ENCODE results near the gene HDAC6.
"Not testable (repeated sequence)": the region's sequence is repeated elsewhere in the genome, so short reads cannot be mapped to it uniquely, and the experiment has no call there.

HDAC6 gene

GRCh38 chrX:48789366-48790220 lies 12.3 kb upstream of the HDAC6 start:
- DNase-seq (ENCODE audit: low read depth): no peak

DNA sequence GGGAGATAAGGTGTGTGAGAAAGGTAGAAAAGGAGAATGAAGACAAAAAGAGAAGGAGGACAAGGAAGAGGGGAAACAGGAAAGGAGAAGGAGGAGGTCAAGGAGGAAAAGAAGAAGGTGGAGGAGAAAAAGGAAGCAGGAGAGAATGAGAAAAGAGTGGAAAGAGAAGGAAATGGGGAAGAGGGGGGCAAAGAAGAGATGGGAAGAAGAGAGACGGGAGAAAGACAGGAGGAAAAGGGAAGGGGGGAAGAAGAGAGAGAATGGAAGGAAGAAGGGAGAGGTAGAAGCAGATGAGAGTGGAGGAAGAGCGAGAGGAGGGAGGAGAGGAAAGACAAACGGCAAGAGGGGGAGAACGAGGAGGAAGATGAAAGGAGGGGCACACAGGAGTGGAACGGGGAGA lies 11.4 kb upstream of the HDAC6 start:
- DNase-seq (ENCODE audit: low read depth): no peak

- DNase-seq (ENCODE audit: low read depth): no peak
These were observed 10.6 kb upstream of the HDAC6 start for GRCh38 chrX:48791063-48791820.

DNA sequence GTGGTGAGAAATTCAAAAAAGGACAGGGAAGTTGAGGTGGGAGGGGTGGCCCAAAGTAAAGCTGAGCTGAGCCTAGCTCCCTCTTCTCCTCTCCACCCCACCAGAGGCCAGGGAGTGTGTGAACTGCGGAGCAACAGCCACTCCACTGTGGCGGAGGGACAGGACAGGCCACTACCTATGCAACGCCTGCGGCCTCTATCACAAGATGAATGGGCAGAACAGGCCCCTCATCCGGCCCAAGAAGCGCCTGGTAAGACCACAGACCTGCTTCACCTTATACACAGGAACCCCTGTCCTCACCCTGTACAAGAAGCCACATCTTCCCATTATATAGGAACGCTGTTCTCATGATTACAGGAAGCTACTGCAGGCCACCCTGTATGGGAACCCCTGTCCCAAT lies 9.6 kb upstream of the HDAC6 start:
- no peak for DNase-seq (ENCODE audit: low read depth)

DNA sequence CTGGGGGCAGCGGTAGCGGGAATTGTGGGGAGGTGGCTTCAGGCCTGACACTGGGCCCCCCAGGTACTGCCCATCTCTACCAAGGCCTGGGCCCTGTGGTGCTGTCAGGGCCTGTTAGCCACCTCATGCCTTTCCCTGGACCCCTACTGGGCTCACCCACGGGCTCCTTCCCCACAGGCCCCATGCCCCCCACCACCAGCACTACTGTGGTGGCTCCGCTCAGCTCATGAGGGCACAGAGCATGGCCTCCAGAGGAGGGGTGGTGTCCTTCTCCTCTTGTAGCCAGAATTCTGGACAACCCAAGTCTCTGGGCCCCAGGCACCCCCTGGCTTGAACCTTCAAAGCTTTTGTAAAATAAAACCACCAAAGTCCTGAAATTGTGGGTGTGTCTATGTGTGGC lies 7.9 kb upstream of the HDAC6 start:
- DNase-seq (ENCODE audit: low read depth): no peak

DNA sequence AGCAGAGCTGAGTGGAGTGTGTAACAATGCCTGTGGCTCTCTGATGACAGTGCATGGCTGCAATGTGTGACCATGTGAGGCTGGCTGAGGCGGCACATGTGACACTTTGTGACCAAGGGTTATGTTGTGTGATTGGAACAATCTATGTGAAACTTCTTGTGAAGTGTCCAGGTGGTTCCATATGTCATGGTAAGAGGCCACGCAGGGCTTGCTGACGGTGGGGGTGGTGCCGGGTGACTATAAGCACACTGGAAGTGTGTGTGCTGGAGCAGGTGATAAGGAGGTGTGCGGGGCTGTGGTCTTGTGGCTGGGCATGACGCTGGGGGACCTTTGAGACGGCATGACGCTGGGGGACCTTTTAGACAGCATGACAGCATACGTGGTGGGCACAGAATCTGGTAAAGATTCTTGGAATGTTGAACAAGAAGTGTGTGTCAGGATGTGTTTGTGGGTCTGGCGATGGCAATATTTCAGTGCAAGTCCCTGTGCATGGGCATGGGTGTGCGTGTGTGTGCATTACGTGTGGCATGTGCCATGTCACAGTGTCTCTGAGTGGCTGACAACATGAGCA lies 7.4 kb upstream of the HDAC6 start:
- no peak for DNase-seq (ENCODE audit: low read depth)

DNA sequence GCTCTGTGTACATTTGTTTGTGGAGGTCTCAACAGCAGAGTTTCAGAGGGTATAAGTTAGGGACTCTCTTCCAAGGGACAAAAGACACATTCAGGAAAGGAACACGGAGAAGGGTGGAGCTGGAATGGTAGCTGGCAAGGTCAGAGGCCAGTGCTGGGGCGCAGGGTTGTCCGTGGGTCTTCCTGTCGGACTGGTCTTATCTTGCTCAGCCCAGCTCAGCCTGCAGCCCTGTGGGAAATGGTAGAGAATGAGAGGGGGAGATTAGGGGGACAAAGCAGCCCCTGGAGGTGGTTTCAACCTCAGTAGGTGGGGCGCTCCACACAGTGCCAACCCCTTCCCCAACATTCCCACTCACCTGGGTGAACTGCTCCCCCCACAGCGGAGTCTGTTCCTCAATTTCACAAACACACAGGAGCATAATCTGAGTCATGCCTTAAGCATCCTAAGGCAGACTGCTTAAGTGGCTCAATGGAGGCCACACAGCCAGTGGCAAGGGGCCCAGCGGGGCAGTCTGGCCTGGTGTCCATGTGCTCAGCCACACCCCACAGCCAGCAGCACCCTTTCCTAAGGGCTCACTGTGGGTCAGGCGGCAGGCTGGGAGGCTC lies 6.9 kb upstream of the HDAC6 start:
- peak; percentile 35 for DNase-seq (ENCODE audit: low read depth)

DNA sequence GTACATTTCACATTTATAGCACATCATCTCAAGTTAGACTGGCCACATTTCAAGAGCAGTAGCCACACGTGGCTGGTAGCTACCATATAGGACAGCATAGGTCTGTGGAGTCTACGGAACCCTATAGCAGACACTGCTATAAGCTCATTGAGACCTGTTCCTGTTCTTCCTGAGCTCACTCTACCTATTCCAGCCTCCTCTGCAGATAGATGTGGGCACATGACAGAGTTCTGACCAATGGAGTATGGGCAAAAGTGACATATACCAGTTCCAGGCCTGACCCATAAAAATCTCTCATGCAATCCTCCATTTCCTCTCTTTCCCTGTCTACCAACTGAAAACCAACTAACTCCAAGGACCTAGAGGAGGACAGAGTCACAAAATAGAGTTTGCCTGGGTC lies 3.5 kb upstream of the HDAC6 start:
- DNase-seq (ENCODE audit: low read depth): no peak

DNA sequence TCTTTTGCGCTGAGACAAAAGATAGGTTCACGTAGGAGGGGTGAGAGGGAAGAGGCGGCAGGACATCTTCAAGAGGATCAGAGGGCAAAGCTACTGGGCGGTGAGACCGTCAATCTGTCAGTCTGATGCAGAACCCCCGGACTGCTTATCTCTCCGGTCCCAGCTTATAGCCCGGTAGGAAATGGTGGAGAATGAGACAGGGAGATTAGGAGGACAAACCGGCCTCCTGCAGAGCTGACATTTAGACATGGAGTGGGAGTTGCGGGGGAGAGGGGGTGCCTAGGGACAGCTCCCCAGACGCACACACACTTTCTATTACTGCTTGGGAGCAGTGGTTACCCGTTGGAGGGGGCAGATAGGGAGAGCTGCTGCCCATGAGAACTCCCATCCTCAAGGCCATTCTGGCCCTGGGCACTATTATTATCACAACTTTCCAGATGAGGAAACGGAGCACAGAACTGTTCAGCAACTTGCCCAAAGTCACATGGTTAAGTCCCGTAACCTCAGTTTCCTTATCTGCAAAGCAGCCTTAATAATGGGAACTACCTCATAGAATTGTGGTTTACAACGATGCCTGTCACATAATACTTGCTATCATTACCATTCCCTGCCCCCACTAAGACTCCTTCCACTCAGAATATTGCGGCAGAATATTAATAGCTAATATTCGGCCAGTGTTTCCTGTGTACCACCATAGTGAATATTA lies 1.1 kb upstream of the HDAC6 start:
- no peak for DNase-seq (ENCODE audit: low read depth)

- peak; percentile 30 for DNase-seq (ENCODE audit: low read depth)
These were observed 430 bp downstream of the HDAC6 start for GRCh38 chrX:48802089-48802904.

DNA sequence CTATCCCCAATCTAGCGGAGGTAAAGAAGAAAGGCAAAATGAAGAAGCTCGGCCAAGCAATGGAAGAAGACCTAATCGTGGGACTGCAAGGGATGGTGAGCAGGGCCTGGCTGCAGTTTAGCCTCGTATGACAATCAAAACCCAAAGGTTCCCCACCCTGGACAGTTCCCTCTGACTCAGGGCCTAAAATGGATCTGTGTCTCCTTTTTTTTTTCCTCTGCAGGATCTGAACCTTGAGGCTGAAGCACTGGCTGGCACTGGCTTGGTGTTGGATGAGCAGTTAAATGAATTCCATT lies 986 bp downstream of the HDAC6 start:
- DNase-seq (ENCODE audit: low read depth): no peak

- no peak for DNase-seq (ENCODE audit: low read depth)
These were observed 4.2 kb downstream of the HDAC6 start for GRCh38 chrX:48806081-48806480.

GRCh38 chrX:48813644-48814043 lies 11.8 kb downstream of the HDAC6 start:
- DNase-seq (ENCODE audit: low read depth): no peak

- DNase-seq (ENCODE audit: low read depth): no peak
These were observed 12.9 kb downstream of the HDAC6 start for GRCh38 chrX:48814722-48815121.

- no peak for DNase-seq (ENCODE audit: low read depth)
These were observed 13.4 kb downstream of the HDAC6 start for GRCh38 chrX:48815266-48815665.

GRCh38 chrX:48816014-48816810 lies 14.3 kb downstream of the HDAC6 start:
- no peak for DNase-seq (ENCODE audit: low read depth)

- no peak for DNase-seq (ENCODE audit: low read depth)
These were observed 16.2 kb downstream of the HDAC6 start for GRCh38 chrX:48818098-48818497.

- DNase-seq (ENCODE audit: low read depth): no peak
These were observed 17.0 kb downstream of the HDAC6 start for GRCh38 chrX:48818866-48819265.

- not testable (repeated sequence) for DNase-seq (ENCODE audit: low read depth)
These were observed 17.5 kb downstream of the HDAC6 start for GRCh38 chrX:48819394-48819793.

GRCh38 chrX:48823053-48823452 lies 21.2 kb downstream of the HDAC6 start:
- DNase-seq (ENCODE audit: low read depth): no peak

- no peak for DNase-seq (ENCODE audit: low read depth)
These were observed 22.2 kb downstream of the HDAC6 start for GRCh38 chrX:48824066-48824465.

All from GM04503 (cell line).